Measurements from ENCODE around the gene PPP1R14D.

GRCh38 chr15:40845511-40846284 is 17.2 kb upstream of the PPP1R14D start:
- TF ChIP-seq ZNF768 (tag by site-specific recombination; IDR thresholded peaks at IDR 0.05), result no peak
- TF ChIP-seq YY2 (tag by site-specific recombination; IDR thresholded peaks at IDR 0.05), result no peak
- TF ChIP-seq, protein P1, sequence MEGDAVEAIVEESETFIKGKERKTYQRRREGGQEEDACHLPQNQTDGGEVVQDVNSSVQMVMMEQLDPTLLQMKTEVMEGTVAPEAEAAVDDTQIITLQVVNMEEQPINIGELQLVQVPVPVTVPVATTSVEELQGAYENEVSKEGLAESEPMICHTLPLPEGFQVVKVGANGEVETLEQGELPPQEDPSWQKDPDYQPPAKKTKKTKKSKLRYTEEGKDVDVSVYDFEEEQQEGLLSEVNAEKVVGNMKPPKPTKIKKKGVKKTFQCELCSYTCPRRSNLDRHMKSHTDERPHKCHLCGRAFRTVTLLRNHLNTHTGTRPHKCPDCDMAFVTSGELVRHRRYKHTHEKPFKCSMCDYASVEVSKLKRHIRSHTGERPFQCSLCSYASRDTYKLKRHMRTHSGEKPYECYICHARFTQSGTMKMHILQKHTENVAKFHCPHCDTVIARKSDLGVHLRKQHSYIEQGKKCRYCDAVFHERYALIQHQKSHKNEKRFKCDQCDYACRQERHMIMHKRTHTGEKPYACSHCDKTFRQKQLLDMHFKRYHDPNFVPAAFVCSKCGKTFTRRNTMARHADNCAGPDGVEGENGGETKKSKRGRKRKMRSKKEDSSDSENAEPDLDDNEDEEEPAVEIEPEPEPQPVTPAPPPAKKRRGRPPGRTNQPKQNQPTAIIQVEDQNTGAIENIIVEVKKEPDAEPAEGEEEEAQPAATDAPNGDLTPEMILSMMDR (tag by site-specific recombination; IDR thresholded peaks at IDR 0.05), result no peak
- no peak for TF ChIP-seq RBAK (tag by site-specific recombination; IDR thresholded peaks at IDR 0.05)
- no peak for TF ChIP-seq YY1 (tag by site-specific recombination; IDR thresholded peaks at IDR 0.05)
- TF ChIP-seq, protein P2, sequence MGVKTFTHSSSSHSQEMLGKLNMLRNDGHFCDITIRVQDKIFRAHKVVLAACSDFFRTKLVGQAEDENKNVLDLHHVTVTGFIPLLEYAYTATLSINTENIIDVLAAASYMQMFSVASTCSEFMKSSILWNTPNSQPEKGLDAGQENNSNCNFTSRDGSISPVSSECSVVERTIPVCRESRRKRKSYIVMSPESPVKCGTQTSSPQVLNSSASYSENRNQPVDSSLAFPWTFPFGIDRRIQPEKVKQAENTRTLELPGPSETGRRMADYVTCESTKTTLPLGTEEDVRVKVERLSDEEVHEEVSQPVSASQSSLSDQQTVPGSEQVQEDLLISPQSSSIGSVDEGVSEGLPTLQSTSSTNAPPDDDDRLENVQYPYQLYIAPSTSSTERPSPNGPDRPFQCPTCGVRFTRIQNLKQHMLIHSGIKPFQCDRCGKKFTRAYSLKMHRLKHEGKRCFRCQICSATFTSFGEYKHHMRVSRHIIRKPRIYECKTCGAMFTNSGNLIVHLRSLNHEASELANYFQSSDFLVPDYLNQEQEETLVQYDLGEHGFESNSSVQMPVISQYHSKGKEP (tag by site-specific recombination; IDR thresholded peaks at IDR 0.05), result no peak
- TF ChIP-seq ZNF48 (tag by site-specific recombination; IDR thresholded peaks at IDR 0.05), result no peak
- 0 out of 2 replicates have a peak, but pooled peaks have one; percentile 33 for TF ChIP-seq PRDM1 (tag by site-specific recombination; IDR thresholded peaks at IDR 0.05)
- no peak for TF ChIP-seq ZNF274 (IDR thresholded peaks at IDR 0.05; ENCODE audit: low read length)
- TF ChIP-seq ZNF274 (tag by site-specific recombination; IDR thresholded peaks at IDR 0.05; ENCODE audit: borderline replicate concordance), result no peak
- no peak for TF ChIP-seq ZNF140 (tag by site-specific recombination; IDR thresholded peaks at IDR 0.05)
- no peak for TF ChIP-seq ZNF514 (tag by site-specific recombination; IDR thresholded peaks at IDR 0.05)

All from HEK293 (cell line).